ENCODE measurements around the gene EEIG2. TPM values are rescaled to one million over a fixed set of nuclear protein-coding genes. Genes with fewer than 3 reads are reported as not detected.

The EEIG2 gene
- total and polyA plus RNA-seq, 9 donors = 5.3 to 37.8 (median 11.3) TPM

- H3K27me3 ChIP-seq = no peaks in the 10 kb centered on the region
- 72 to 86% (median 73%) methylated on average over 4 of the region's 4 CpGs for WGBS, 3 donors
- no peak overlapping the region for H3K4me3 ChIP-seq
- DNase-seq = no peak
- H3K27ac ChIP-seq = no peak overlapping the region
- no peaks in the 10 kb centered on the region for H3K36me3 ChIP-seq
- no peak for TF ChIP-seq EP300 (IDR thresholded peaks at IDR 0.05)
- TF ChIP-seq CTCF (IDR thresholded peaks at IDR 0.05) = no peak
- TF ChIP-seq POLR2A (IDR thresholded peaks at IDR 0.05) = no peak
- intact Hi-C loops (cut with DNase I) = no loop called here
- H3K4me1 ChIP-seq (ENCODE audit: insufficient read depth) = no peaks in the 10 kb centered on the region
- no peaks in the 10 kb centered on the region for H3K9me3 ChIP-seq
Observed at GRCh38 chr1:108553905-108554304, 6.0 kb upstream of the EEIG2 start.

GRCh38 chr1:108554682-108555427 is 5.0 kb upstream of the EEIG2 start:
- H3K9me3 ChIP-seq = no peaks in the 10 kb centered on the region
- H3K4me1 ChIP-seq (ENCODE audit: insufficient read depth) = no peaks in the 10 kb centered on the region
- no peak for DNase-seq
- TF ChIP-seq POLR2A (IDR thresholded peaks at IDR 0.05) (no peak), EP300 (IDR thresholded peaks at IDR 0.05) (no peak), CTCF (IDR thresholded peaks at IDR 0.05) (no peak)
- H3K4me3 ChIP-seq = no peak overlapping the region
- H3K27ac ChIP-seq = no peak overlapping the region
- no peaks in the 10 kb centered on the region for H3K27me3 ChIP-seq
- intact Hi-C loops (cut with DNase I) = no loop called here
- WGBS, 3 donors = 41 to 81% (median 73%) methylated on average over 4 of the region's 4 CpGs
- H3K36me3 ChIP-seq = no peaks in the 10 kb centered on the region

- intact Hi-C loops (cut with DNase I) = no loop called here
- no peaks in the 10 kb centered on the region for H3K27me3 ChIP-seq
- H3K4me3 ChIP-seq = no peak overlapping the region
- H3K36me3 ChIP-seq = no peaks in the 10 kb centered on the region
- H3K9me3 ChIP-seq = no peaks in the 10 kb centered on the region
- TF ChIP-seq POLR2A (IDR thresholded peaks at IDR 0.05) = no peak
- no peak for TF ChIP-seq EP300 (IDR thresholded peaks at IDR 0.05)
- no peak for TF ChIP-seq CTCF (IDR thresholded peaks at IDR 0.05)
- peaks cover 3% of the 10 kb centered on the region for H3K4me1 ChIP-seq (ENCODE audit: insufficient read depth)
- no peak overlapping the region for H3K27ac ChIP-seq
- DNase-seq = no peak
Observed at GRCh38 chr1:108556066-108556465, 3.8 kb upstream of the EEIG2 start.

- Histone ChIP-seq H3K36me3 (no peaks in the 10 kb centered on the region), H3K4me1 (ENCODE audit: insufficient read depth) (peaks cover 3% of the 10 kb centered on the region), H3K27me3 (no peaks in the 10 kb centered on the region), H3K4me3 (no peak overlapping the region), H3K9me3 (no peaks in the 10 kb centered on the region), H3K27ac (no peak overlapping the region)
- TF ChIP-seq POLR2A (IDR thresholded peaks at IDR 0.05) (no peak), EP300 (IDR thresholded peaks at IDR 0.05) (no peak), CTCF (IDR thresholded peaks at IDR 0.05) (no peak)
- WGBS, 3 donors = 64 to 70% (median 64%) methylated on average over 4 of the region's 4 CpGs
- no peak for DNase-seq
- intact Hi-C loops (cut with DNase I) = no loop called here
Observed at GRCh38 chr1:108556499-108556898, 3.4 kb upstream of the EEIG2 start.
